Cardiac muscle cell (in vitro differentiated cells and primary cell): ENCODE results near the gene LAMC1. TPM values are rescaled to one million over a fixed set of nuclear protein-coding genes. Genes with fewer than 3 reads are reported as not detected.

Source experiments
- DNase-seq, 2 donors: peaks; one replicate each; pipeline versions ENCODE4 v3.0.0 to v3.0.0-alpha.2; 2010 to 2017; ENCODE audit warnings: low read depth in 1 of 2, low spot score in 1 of 2
- H3K27ac ChIP-seq: fragments of 200-600 bp; sonication (generic); 2 replicates; pipeline ENCODE4 v1.5.1; 2016
- H3K27me3 ChIP-seq: fragments of 200-600 bp; sonication (generic); 2 replicates; pipeline ENCODE4 v1.6.0; 2016; ENCODE audit warnings: control low read depth
- H3K36me3 ChIP-seq: fragments of 200-600 bp; sonication (generic); 2 replicates; pipeline ENCODE4 v1.5.1; 2016; ENCODE audit warnings: control low read depth
- H3K4me1 ChIP-seq: fragments of 200-600 bp; sonication (generic); 2 replicates; pipeline ENCODE4 v1.8.1; 2017; ENCODE audit warnings: low read depth, mild to moderate bottlenecking, mixed run types
- H3K4me3 ChIP-seq: fragments of 200-600 bp; sonication (generic); 2 replicates; pipeline ENCODE4 v1.5.1; 2016; ENCODE audit warnings: mild to moderate bottlenecking
- H3K9me3 ChIP-seq: fragments of 200-600 bp; sonication (generic); 2 replicates; pipeline ENCODE4 v1.5.1; 2017; ENCODE audit warnings: low read depth, mild to moderate bottlenecking, control low read depth
- CTCF ChIP-seq: IDR thresholded peaks from 2 replicates; pipeline ENCODE4 v1.5.1; 2012; ENCODE audit warnings: low read depth, mild to moderate bottlenecking, low read length
- polyA plus RNA-seq: library from polyadenylated mRNA; unstranded; fragments of >200 nt; fragmentation: Nextera tagmentation; extraction: Ambion mirVana; gene quantifications from 2 replicates; pipeline ENCODE4 v1.2.1, GENCODE V29; 2016
- total RNA-seq: library from RNA; depleted of rRNA; stranded (reverse); fragments of >200 nt; gene quantifications from 2 replicates; pipeline ENCODE4 v1.2.3, GENCODE V29; 2016

Gene LAMC1
- total and polyA plus RNA-seq, 2 experiments from 2014 or later = 66.4 to 329 TPM

DNA sequence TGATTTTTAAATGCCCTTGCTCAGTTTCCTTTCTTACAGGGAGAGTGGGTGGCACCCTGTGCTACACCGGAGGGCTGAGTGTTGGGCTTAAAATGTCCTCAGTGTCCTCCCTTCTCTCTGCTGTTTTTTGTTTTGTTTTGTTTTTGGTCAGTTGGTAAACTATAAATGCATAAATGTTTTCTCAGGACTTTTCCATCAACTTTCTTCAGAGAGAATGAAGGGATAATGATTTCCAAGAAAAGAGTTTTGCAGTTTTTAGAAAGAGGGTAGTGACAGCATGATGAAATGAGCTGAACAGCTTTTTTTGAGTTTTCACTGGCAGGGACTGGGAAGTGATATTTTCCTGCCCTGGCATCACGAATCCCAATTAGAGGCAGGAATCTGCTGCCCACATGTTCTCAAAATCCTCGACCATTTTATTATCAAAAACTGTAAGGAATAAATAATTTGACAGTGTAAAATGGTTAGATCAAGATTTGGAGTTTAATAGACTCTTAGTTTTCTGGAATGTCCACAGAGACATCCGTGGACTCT, 15.2 kb downstream of the LAMC1 start:
- Histone ChIP-seq H3K4me1 (peaks cover 28% of the 10 kb centered on the region), H3K27me3 (no peaks in the 10 kb centered on the region), H3K27ac (no peak overlapping the region), H3K9me3 (no peaks in the 10 kb centered on the region), H3K36me3 (no peaks in the 10 kb centered on the region), H3K4me3 (no peak overlapping the region)
- DNase-seq = no peak
- TF ChIP-seq CTCF = no peak

DNA sequence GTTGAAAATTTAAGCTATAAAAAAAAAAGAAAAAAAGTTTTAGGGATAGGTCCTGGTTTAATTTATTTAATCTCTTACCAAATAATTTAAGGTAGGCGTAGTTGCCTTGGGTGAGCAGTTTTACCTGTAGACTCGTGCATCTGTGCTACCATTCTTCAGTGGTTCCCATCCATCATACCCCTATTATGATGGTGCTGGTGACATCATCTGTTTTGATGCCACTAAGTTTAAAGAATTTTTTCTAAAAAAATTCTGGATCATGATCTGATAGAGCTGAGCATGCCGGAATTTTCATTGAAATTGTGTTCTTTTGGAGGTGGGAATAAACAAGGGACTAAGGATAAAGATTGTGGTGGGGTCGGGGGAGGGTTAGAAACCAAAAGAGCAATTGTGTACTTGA, 15.7 kb downstream of the LAMC1 start:
- no peak for TF ChIP-seq CTCF
- no peaks in the 10 kb centered on the region for H3K27me3 ChIP-seq
- no peak overlapping the region for H3K27ac ChIP-seq
- peaks cover 31% of the 10 kb centered on the region for H3K4me1 ChIP-seq
- H3K4me3 ChIP-seq = no peak overlapping the region
- DNase-seq = no peak
- H3K36me3 ChIP-seq = no peaks in the 10 kb centered on the region
- H3K9me3 ChIP-seq = no peaks in the 10 kb centered on the region

- no peak for TF ChIP-seq CTCF
- H3K4me3 ChIP-seq = no peak overlapping the region
- H3K27ac ChIP-seq = peak overlapping the region; percentile 6
- no peaks in the 10 kb centered on the region for H3K27me3 ChIP-seq
- H3K4me1 ChIP-seq = peaks cover 35% of the 10 kb centered on the region
- H3K36me3 ChIP-seq = no peaks in the 10 kb centered on the region
- no peak for DNase-seq
- H3K9me3 ChIP-seq = no peaks in the 10 kb centered on the region
These were observed 16.1 kb downstream of the LAMC1 start for GRCh38 chr1:183039330-183039729.

- no peaks in the 10 kb centered on the region for H3K9me3 ChIP-seq
- peaks cover 35% of the 10 kb centered on the region for H3K4me1 ChIP-seq
- no peaks in the 10 kb centered on the region for H3K27me3 ChIP-seq
- peak overlapping the region; percentile 6 for H3K27ac ChIP-seq
- H3K36me3 ChIP-seq = no peaks in the 10 kb centered on the region
- no peak overlapping the region for H3K4me3 ChIP-seq
- peak in 1 of 2 donors; percentile 78 for DNase-seq
- no peak for TF ChIP-seq CTCF
These were observed 16.8 kb downstream of the LAMC1 start for GRCh38 chr1:183039985-183040447.

- TF ChIP-seq CTCF = no peak
- H3K27ac ChIP-seq = no peak overlapping the region
- peaks cover 35% of the 10 kb centered on the region for H3K4me1 ChIP-seq
- no peaks in the 10 kb centered on the region for H3K27me3 ChIP-seq
- H3K4me3 ChIP-seq = no peak overlapping the region
- no peaks in the 10 kb centered on the region for H3K36me3 ChIP-seq
- no peaks in the 10 kb centered on the region for H3K9me3 ChIP-seq
- no peak for DNase-seq
These were observed 17.3 kb downstream of the LAMC1 start for GRCh38 chr1:183040547-183040971.
